Activated CD8-positive, alpha-beta memory T cell treated with anti-CD3 and anti-CD28 coated beads, Interleukin-2, amount 10 ng/mL, durations not matched to agents 7 days and 5 days (primary cell): ENCODE measurements around the gene NUAK1. TPM values are rescaled to one million over a fixed set of nuclear protein-coding genes. Genes with fewer than 3 reads are reported as not detected.

Experiments used
- ATAC-seq: fragments of 150-1000 bp; cut with Tn5 transposase; one replicate; pipeline ENCODE4 v1.10.0; 2021; ENCODE audit warnings: moderate library complexity
- CTCF ChIA-PET: fragments of 350-600 bp; sonication (Branson Sonifier 250); formaldehyde crosslinking; loops from one replicate; lab custom pipeline; 2021; ENCODE audit warnings: antibody characterized with exemption; lab: Charles Lee
- DNase-seq: peaks from one replicate; pipeline ENCODE4 v3.0.0-alpha.2; 2020
- H3K27ac Mint-ChIP-seq: one replicate; pipeline ENCODE4 v1.8.0; 2021; ENCODE audit warnings: mild to moderate bottlenecking, mixed read lengths
- H3K27me3 Mint-ChIP-seq: one replicate; pipeline ENCODE4 v1.8.0; 2021; ENCODE audit warnings: mixed read lengths
- H3K36me3 Mint-ChIP-seq: one replicate; pipeline ENCODE4 v1.8.0; 2021; ENCODE audit warnings: mild to moderate bottlenecking, mixed read lengths
- H3K4me1 Mint-ChIP-seq: one replicate; pipeline ENCODE4 v1.8.0; 2021; ENCODE audit warnings: mixed read lengths
- H3K4me3 Mint-ChIP-seq: one replicate; pipeline ENCODE4 v1.8.0; 2021; ENCODE audit warnings: mild to moderate bottlenecking, moderate library complexity, mixed read lengths
- H3K9me3 Mint-ChIP-seq: one replicate; pipeline ENCODE4 v1.8.0; 2022; ENCODE audit warnings: low read depth, mixed read lengths
- total RNA-seq, 2 experiments: library from RNA; stranded (reverse); gene quantifications; one replicate each; pipeline ENCODE4 v1.2.3, GENCODE V29; 2021

The NUAK1 gene
- total RNA-seq, 2 experiments from 2014 or later: not detected

- CTCF ChIA-PET: no interaction called here
- Mint-ChIP-seq H3K4me1 (no peaks in the 10 kb centered on the region), H3K27me3 (peaks cover 12% of the 10 kb centered on the region), H3K4me3 (no peak overlapping the region), H3K36me3 (no peaks in the 10 kb centered on the region), H3K27ac (no peak overlapping the region), H3K9me3 (no peaks in the 10 kb centered on the region)
- ATAC-seq: no peak
- no peak for DNase-seq
These were observed 53.5 kb downstream of the NUAK1 start for GRCh38 chr12:106085213-106085612.

GRCh38 chr12:106084759-106085158 is 54.0 kb downstream of the NUAK1 start:
- Mint-ChIP-seq H3K4me1 (no peaks in the 10 kb centered on the region), H3K27ac (no peak overlapping the region), H3K27me3 (peaks cover 12% of the 10 kb centered on the region), H3K36me3 (no peaks in the 10 kb centered on the region), H3K4me3 (no peak overlapping the region), H3K9me3 (no peaks in the 10 kb centered on the region)
- CTCF ChIA-PET: no interaction called here
- no peak for ATAC-seq
- DNase-seq: no peak

- H3K36me3 Mint-ChIP-seq: no peaks in the 10 kb centered on the region
- DNase-seq (no peak), ATAC-seq (no peak)
- no peaks in the 10 kb centered on the region for H3K4me1 Mint-ChIP-seq
- H3K27me3 Mint-ChIP-seq: peaks cover 12% of the 10 kb centered on the region
- no peak overlapping the region for H3K4me3 Mint-ChIP-seq
- CTCF ChIA-PET: no interaction called here
- H3K27ac Mint-ChIP-seq: no peak overlapping the region
- H3K9me3 Mint-ChIP-seq: no peaks in the 10 kb centered on the region
These were observed 54.6 kb downstream of the NUAK1 start for GRCh38 chr12:106084014-106084671.

GRCh38 chr12:106082216-106083175 is 56.3 kb downstream of the NUAK1 start:
- H3K27me3 Mint-ChIP-seq: peaks cover 12% of the 10 kb centered on the region
- H3K4me1 Mint-ChIP-seq: no peaks in the 10 kb centered on the region
- H3K4me3 Mint-ChIP-seq: no peak overlapping the region
- CTCF ChIA-PET: no interaction called here
- H3K36me3 Mint-ChIP-seq: no peaks in the 10 kb centered on the region
- ATAC-seq: no peak
- no peaks in the 10 kb centered on the region for H3K9me3 Mint-ChIP-seq
- no peak overlapping the region for H3K27ac Mint-ChIP-seq
- DNase-seq: no peak

GRCh38 chr12:106081606-106082005 is 57.1 kb downstream of the NUAK1 start:
- Mint-ChIP-seq H3K9me3 (no peaks in the 10 kb centered on the region), H3K4me1 (no peaks in the 10 kb centered on the region), H3K4me3 (no peak overlapping the region), H3K27me3 (peaks cover 14% of the 10 kb centered on the region), H3K36me3 (no peaks in the 10 kb centered on the region), H3K27ac (no peak overlapping the region)
- no peak for ATAC-seq
- no peak for DNase-seq
- CTCF ChIA-PET: no interaction called here

GRCh38 chr12:106080791-106081170 is 58.0 kb downstream of the NUAK1 start:
- Mint-ChIP-seq H3K4me3 (no peak overlapping the region), H3K27me3 (peaks cover 14% of the 10 kb centered on the region), H3K36me3 (no peaks in the 10 kb centered on the region), H3K9me3 (no peaks in the 10 kb centered on the region), H3K4me1 (no peaks in the 10 kb centered on the region), H3K27ac (no peak overlapping the region)
- ATAC-seq: no peak
- no peak for DNase-seq
- CTCF ChIA-PET: no interaction called here

- Mint-ChIP-seq H3K4me1 (no peaks in the 10 kb centered on the region), H3K27me3 (peaks cover 14% of the 10 kb centered on the region), H3K9me3 (no peaks in the 10 kb centered on the region), H3K36me3 (no peaks in the 10 kb centered on the region), H3K27ac (no peak overlapping the region), H3K4me3 (no peak overlapping the region)
- CTCF ChIA-PET: no interaction called here
- DNase-seq (no peak), ATAC-seq (no peak)
These were observed 58.5 kb downstream of the NUAK1 start for GRCh38 chr12:106080041-106080790.

- Mint-ChIP-seq H3K27ac (no peak overlapping the region), H3K4me1 (peaks cover 4% of the 10 kb centered on the region), H3K27me3 (peaks cover 16% of the 10 kb centered on the region), H3K9me3 (no peaks in the 10 kb centered on the region), H3K36me3 (no peaks in the 10 kb centered on the region), H3K4me3 (no peak overlapping the region)
- CTCF ChIA-PET: no interaction called here
- DNase-seq (no peak), ATAC-seq (no peak)
These were observed 59.5 kb downstream of the NUAK1 start for GRCh38 chr12:106079148-106079738.

- Mint-ChIP-seq H3K36me3 (no peaks in the 10 kb centered on the region), H3K4me1 (peaks cover 5% of the 10 kb centered on the region), H3K27me3 (peaks cover 11% of the 10 kb centered on the region), H3K4me3 (no peak overlapping the region), H3K27ac (no peak overlapping the region), H3K9me3 (no peaks in the 10 kb centered on the region)
- no peak for DNase-seq
- CTCF ChIA-PET: no interaction called here
- no peak for ATAC-seq
These were observed 60.3 kb downstream of the NUAK1 start for GRCh38 chr12:106078358-106079010.

- Mint-ChIP-seq H3K36me3 (no peaks in the 10 kb centered on the region), H3K9me3 (no peaks in the 10 kb centered on the region), H3K4me3 (no peak overlapping the region), H3K27me3 (peaks cover 23% of the 10 kb centered on the region), H3K27ac (no peak overlapping the region), H3K4me1 (peaks cover 8% of the 10 kb centered on the region)
- no peak for ATAC-seq
- DNase-seq: no peak
- CTCF ChIA-PET: no interaction called here
These were observed 63.9 kb downstream of the NUAK1 start for GRCh38 chr12:106074706-106075392.

GRCh38 chr12:106074361-106074705 is 64.4 kb downstream of the NUAK1 start:
- Mint-ChIP-seq H3K27me3 (peaks cover 23% of the 10 kb centered on the region), H3K4me3 (no peak overlapping the region), H3K36me3 (no peaks in the 10 kb centered on the region), H3K27ac (no peak overlapping the region), H3K4me1 (peaks cover 8% of the 10 kb centered on the region), H3K9me3 (no peaks in the 10 kb centered on the region)
- ATAC-seq: no peak
- CTCF ChIA-PET: no interaction called here
- DNase-seq: no peak

- H3K9me3 Mint-ChIP-seq: no peaks in the 10 kb centered on the region
- H3K27ac Mint-ChIP-seq: no peak overlapping the region
- H3K4me3 Mint-ChIP-seq: no peak overlapping the region
- H3K4me1 Mint-ChIP-seq: peaks cover 8% of the 10 kb centered on the region
- DNase-seq (no peak), ATAC-seq (no peak)
- CTCF ChIA-PET: no interaction called here
- no peaks in the 10 kb centered on the region for H3K36me3 Mint-ChIP-seq
- H3K27me3 Mint-ChIP-seq: peaks cover 23% of the 10 kb centered on the region
These were observed 65.6 kb downstream of the NUAK1 start for GRCh38 chr12:106073179-106073578.
